ENCODE measurements around the gene FAM174C. TPM values are rescaled to one million over a fixed set of nuclear protein-coding genes. Genes with fewer than 3 reads are reported as not detected.

FAM174C gene
- total RNA-seq, 1 donor from 2014 or later: 57.6 TPM

DNA sequence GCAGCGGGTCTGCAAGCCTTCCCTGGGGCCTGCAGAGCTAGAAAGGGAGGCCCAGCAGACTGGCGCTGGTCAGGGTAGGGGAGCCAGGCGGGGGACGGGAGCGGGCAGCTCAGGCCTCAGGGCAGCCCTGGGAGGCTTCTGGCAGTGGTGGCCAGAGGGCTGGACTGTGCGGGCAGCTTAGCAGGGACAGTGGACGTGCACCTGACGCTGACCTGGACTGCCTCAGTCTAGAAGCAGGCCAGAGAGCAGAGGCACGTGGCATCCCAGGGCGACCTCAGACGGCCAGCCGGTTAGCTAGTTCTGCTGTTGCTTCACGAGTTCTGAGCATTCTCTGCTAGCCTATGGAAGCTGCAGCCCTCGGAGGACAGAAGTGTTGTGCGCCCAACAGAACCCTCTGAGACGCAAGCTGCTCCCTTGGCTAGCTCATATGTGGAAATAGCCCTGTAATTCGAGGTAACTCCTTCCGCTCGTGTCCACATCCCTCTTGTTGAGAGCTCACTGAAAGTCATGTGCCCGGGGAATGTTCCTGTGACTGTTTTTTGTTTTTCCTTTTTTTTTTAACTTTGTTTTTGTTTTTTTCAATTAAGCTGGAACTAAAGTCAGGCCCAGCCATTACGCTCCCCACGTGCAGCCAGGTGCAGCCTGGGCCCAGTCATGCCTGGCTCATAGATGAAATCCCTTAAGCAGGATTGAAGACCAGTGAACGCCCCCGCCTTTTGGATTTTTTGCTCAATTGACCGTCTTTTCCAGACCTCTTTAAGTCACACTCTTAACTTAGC, 1.9 kb upstream of the FAM174C start:
- DNase-seq (ENCODE audit: low spot score): no peak

DNA sequence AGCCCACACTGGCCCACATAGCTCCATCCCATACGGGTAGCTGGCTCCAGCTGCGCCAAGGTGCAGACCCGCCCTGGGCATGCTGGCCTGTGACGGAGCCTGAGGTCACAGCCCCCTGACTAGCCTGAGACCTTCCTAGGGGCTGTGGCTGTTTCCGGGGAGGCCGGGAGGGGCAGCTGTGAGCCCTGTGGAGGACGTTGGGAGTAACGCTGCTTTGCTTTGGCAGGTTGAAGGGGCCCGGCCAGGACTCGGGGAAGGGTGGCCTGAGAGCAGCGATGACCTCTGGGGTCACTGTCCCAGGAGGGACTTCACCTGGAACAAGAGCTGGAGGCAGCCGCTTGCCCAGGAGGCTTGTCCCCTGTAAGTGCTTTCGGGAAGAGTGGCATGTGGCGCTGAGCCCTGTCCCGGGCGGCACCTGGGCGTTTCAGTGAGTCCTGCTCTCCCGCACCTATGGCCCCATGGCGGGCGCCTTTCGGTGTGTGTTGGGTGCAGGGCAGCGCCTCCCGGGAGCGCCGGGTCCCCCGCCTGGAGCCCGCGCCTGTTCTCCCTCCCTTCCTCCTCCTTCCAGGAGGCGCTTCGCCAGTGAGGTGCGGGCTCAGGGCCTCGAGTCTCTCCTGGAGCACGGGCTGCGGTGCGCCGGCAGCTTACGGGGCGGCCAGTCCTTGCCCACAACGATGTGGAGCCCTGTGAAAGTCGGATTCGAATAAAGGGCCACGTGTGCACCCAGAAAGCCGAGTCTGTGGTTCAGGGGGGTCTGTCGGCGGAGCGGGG, 1.1 kb upstream of the FAM174C start:
- no peak for DNase-seq (ENCODE audit: low spot score)

DNA sequence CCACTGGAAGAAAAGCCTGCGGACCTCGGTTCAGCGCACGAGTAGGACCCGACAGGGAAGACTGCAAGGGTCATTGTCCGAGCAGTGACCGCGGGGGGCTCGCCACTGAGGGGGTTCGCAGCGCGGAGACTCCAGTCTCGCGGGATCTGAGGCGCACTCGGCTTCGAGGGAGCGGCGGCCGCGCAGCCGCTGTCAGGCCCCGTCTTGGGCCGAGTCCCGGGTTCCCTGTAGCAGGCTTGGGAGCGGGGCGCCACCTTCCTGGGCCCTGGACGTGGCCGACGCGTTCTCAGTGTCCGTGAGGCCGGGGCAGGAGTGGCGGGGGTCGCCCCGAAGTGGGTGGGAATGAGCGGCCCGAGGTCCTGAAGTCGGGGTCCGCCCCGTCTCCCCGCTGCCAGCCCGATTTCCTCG, 474 bp upstream of the FAM174C start:
- no peak for DNase-seq (ENCODE audit: low spot score)

DNA sequence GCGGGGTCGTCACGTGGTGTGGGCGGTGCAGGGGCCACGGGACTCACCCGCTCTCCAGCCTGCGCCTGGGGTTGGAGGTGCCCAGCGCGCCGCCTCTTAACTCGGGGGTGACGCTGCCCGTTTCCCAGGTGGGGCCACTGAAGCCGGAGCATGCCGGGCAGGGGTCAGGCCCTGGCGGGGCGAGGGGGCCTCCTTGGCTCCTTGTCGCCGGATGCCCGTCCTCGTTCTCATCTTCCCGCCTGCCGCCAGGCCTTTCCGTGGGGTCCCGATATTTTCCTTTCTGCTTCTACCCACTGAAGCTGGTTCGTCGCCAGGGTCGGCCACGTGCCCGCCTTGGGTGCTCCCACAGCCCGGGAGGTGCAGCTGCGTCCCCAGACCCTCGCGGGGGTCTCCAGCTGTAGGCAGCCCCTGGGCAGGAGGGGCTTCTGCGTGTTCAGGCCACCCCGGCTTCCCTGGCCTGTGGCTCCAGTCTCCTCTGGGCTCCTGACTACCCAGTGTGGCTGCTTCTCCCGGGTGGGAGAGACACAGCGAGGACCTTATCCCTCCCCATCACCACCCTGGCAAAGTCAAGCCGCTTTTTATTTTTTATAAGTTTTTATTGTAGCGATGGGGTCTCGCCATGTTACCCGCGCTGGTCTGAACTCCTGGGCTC, 772 bp downstream of the FAM174C start:
- no peak for DNase-seq (ENCODE audit: low spot score)

DNA sequence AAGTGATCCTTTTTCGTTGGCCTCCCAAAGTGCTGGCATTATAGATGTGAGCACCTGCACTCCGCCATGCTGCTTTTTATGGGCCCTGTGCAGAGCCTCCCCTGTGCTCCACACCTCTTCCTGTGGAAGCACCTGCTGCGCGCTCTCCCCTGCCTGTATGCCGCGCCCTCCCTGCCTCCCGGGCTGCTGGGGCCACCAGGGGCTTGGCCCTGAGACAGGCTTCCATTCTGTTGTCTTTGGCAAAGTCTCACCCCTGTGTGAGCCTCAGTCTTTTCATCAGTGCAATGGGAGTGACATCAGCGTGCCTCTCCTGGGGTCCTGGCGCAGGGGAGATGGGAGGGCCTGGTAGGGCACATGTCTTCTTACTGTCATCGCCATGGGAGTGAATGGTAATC, 1.3 kb downstream of the FAM174C start:
- DNase-seq (ENCODE audit: low spot score): no peak

DNA sequence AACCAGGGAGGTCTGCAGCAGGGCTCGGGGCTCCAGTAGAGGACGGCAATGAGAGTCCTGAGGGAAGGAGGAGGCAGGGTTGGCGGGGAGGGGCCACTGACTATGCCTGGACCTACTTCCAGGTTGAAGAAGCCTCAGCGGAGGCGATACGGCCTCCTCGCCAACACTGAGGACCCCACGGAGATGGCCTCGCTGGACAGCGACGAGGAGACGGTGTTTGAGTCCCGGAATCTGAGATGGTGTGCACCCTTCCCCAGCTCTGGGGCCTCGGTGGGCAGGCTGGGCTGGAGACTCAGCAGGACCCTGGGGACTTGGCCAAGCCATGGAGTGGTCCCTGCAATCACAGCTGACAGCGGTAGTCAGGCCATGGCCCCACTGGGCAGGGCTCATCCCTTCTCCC, 1.7 kb downstream of the FAM174C start:
- no peak for DNase-seq (ENCODE audit: low spot score)

DNA sequence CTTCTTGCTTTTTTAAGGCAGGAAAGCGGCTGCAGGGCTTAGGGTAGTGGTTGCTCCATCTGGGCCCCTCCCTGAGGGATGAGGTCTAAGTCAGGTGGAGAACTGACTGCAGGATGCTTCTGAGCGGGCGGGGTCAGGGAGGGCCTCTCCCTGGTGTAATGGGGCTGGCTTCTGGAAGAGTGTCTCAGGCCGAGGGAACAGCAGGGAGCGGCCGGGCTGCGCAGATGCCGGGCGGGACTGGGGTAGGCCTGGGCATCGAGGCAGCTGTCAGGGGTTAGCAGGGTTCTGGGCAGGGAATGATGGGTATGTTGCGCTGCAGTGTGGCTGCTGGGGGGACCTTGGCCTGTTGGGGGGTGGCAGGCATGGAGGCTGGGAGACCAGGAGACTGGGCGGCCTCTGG, 2.7 kb downstream of the FAM174C start:
- DNase-seq (ENCODE audit: low spot score): no peak

DNA sequence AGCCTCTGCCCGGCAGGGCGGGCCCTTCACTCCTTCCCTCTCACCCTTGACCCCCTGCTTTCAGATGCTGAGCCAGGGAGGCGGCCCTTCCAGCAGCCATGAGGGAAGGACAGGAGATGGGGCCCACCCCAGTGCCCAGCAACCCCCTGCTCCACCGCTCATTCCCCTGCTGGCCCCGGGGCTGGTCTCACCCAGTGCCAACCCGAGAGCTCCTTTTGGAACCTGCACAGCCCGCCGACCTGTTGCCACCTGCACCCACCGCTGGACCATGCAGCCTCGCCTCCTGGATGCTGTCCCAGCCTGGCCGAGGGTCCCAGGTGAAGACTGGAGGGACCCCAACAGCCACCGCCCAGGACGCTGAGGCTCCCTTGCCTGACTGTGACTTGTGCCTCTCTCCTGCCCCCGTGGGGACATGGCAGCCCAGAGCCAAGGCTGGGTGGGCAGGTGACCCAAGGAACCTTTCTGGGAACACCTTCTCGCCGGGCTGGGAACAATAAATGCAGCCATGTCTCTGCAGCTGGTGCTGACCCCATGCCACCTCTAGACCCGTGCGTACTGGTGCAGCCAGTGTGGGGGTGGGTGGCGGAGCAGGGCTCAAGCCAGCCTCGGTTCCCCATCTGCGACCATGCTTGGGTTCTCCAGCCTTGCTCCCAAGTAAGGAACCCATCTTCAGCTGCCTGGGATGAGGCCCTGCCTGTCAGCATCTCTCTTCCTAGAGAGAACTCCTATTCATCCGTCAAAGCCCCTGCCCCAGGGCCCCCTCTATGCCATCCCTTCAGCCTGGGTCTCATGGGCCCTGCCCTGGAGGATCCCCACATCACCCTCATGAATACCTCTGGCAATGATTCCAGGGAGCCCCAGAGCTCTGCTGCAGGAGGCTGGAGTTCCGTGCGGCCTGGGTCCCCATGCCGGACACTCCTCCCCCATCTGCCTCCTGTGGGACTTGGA, 3.7 kb downstream of the FAM174C start:
- DNase-seq (ENCODE audit: low spot score): no peak

DNA sequence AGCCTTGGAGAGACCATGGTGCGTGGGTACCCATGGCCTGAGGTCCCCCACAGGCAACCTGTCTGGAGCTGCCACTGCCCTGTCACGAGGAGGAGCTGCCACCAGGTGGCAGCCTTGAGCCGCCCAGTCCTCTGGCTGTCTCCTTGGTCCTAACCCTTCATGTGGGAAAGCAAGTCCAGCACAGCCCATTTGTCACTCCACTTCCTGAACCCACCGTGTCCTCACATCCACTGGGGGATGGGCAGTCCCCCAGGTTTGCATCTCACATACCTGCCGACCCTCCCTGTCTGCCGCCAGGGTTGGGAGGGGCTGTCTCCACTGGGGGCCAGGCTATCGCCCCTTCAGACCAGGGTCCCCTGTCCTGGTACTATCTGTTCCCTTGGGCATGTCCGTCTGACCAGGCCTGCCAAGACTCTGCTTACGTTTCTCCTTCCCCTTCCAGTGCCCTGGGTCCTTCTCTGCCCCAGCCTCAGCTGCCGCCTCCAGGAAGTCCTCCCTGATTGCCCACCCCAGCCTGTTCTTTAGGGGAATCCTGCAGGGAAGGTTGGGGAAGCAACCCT, 4.5 kb downstream of the FAM174C start:
- DNase-seq (ENCODE audit: low spot score): peak; percentile 86

DNA sequence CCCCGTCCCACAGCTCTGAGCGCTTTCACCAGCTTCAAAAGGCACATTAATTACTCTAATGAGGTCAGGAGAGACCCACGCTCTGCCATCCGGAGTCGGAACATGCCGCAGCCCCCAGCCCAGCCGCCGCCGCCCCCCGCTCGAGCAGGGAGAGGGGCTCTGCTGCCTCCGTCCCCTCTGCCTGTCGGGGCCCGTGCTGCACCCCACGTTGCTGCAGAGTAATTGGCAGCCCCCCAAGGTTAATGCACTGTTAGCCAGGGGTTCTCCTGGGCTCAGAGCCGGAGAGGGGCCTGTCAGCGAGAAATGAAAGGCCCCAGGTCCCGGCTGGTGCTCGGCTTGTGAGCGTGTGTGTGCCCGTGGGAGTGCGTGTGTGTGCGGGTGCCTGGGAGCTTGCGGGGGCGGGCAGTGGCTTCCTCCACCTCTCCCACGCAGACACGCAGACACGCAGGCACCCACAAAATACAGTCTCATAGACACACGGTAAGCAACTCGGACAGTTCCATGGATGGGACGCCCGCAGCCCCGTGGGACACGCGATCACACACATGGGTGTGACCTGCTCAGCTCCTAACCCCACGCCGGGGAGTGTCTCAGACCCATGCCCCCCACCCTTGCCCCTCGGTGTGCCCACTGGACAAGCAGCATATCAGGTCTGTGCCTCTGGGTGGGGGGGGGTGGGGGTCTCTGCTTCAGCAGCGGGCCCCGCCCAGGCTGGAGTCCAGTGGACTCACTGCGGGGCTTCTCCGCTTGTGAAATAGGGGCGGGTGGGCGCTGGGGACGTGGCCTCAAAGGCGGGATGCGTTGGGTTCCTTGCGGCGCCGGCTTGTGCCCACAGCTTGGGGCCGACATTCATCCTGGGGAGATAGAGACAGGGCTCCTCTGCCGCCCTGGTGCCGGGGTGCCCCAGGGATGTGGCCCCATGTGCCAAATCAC, 5.6 kb downstream of the FAM174C start:
- no peak for DNase-seq (ENCODE audit: low spot score)

DNA sequence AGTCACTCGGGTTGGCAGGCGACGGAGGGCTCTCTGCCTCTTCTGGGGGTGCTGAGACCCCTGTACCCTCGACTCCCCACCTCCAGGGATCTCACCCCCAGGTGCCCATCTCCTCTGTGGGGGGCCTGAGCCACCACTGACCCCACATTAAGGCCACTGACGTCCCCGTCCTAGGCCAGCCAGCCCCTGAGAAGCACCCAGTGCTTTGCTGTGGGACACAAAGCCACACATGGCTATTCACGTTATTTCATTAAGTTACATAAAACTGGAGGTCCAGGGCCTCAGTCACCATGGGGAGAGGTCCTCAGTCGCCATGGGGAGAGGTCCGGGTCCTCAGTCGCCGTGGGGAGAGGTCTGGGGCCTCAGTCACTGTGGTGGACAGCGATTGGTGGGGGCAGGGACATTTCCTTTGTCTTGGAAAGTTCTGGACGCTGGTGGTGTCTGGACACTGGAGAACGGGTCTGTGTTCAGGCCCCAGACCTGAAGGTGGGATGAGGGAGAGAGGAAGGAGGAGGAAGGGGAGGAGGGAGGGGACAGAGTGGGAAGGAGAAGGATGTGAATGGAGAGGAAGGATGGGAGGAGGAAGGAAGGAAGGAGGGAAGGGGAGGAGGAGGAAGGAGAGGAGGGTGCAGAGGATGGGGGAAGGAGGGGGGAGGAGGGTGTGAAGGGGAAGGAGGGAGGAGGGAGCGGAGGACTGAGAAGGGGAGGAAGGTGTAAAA, 6.4 kb downstream of the FAM174C start:
- no peak for DNase-seq (ENCODE audit: low spot score)

DNA sequence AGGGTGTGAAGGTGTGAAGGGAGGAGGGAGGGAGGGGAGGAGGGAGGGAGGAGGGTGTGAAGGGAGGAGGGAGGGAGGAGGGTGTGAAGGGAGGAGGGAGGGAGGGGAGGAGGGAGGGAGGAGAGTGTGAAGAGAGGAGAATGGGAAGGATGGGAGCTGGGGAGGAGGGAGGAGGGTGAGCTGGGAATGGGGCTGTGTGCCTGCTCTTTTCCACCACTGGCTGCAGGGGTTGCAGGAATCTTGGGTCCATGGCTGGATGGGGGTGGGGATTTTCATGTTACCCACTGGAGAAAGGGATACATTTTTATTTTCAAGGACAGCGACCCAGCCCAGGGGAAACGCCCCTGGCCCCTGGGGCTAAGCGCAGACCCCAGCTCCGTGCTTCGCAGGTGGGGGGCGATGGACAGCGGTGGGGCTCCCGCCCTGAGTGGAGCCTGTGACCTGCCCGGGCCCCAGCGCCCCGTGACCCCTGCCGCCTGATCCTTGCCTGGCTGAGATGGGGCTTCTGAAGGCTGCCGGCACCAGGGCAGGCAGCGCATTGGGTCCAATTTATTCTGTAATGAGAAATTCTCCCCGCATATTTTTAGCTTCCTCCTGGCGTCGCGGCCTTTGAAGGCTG, 7.4 kb downstream of the FAM174C start:
- DNase-seq (ENCODE audit: low spot score): no peak

DNA sequence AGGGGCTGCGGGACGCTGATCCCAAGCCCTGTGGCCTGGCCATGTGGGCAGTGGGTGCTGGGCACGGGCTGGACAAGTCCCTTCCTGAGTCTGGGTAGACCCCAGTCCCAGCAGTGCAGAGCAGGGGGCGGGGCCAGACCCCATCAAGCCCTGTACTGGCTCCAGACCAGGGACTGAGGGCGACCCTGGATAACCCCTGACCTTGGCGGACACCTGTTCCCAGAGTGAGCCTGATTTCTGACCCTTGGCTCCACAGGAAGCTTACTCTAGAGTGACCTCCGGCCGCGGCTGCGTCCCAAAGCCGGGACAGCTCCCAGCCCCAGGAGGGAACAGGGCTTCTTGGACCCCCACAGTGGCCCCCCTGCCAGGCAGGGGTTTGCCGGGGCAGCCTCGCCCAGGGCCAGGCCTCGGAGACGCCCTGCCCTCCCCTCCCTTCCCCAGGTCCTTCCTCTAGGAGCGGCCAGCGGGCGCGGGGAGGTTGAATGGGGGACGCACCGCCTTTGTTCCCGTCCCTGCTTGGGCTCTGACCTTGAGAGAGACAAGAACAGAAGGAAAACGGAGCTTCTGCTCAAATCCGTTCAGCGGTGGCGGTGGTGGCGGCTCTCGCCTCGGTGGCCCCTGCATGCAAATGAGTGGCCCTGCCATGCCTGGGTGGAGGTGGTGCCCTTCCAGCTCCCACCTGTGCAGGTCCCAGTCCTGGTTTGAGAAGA, 8.0 kb downstream of the FAM174C start:
- no peak for DNase-seq (ENCODE audit: low spot score)

DNA sequence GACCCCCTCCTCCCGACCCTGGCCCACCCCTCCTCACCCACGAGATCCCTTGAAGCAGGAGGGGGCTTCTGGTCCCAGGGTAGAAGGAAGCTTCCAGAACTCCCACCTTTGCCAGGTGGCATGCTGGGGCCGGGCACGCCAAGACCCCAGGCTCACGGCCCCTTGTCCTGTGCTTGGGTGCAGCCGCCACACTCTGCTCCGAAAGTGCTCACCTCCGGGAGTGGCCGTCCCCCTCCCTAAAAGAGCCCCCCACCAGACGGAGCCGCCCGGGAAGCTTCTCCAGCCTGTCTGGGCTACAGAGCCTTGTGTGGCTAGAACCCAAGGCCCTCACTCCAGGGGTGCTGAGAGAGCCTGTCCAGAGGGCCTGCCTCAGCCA, 8.6 kb downstream of the FAM174C start:
- DNase-seq (ENCODE audit: low spot score): no peak

DNA sequence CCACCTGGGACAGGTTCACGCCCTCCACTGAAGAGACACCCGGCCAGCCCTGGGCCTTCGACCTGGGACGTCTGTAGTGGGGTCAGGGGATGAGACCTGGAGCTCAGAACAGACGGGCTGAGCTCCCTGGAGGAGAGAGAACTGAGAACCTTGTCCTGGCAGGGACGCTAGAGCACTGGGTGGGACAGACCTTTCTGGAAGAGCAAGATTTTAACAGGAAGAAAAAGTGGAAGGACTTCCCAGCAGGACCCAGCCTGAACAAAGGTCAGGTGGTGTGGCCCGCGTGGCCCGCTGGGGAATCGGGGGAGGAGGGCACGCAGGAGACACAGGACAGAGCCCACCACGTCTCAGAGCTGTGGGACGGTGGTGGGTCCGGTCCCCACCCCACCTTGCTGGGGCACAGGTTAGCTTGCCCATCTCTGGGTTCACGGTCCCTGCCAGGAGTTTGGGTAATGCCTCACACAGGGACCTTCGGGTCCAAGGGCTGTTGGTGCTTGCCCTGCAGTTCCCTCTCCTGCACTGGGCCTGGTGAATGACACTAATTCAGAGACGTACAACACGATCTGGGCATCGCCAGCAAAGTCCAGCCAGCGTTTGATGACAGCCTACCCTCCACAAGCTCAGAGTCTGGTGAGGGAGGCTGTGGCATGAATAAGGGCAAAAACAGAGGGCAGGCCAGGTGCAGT, 9.1 kb downstream of the FAM174C start:
- no peak for DNase-seq (ENCODE audit: low spot score)

DNA sequence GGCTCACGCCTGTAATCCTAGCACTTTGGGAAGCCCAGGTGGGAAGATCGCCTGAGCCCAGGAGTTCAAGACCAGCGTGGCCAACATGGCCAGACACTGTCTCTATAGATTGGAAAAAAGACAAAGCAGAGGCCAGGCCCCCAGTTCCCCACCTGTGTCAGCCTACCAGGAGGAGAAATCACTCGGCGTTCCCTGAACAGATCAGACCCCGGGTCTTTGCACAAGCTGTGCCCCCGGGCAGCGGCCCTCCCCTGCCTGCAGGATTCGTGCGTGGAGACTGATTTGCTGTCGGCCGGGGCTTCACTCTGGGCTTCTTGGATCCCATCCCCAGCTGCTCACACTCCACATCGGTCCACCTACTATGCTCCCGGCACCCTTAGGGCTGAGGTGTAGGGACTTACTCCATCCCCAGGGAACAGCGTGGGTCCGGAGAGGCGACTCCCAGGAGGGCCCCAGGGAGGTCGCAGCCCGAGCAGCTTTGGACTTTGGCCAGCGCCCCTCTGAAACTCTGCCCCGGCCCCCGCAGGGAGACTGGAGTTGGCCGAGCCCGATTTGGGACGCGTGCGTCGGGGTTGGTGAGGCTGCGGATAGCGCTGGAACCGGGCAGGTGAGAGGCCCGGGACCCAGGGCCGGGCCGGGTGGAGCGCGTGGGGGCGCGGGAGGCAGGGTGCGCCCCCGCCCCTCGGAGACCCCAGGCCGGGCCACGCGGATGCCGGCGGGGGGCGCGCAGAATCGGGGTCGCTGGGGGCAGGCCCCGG, 9.8 kb downstream of the FAM174C start:
- DNase-seq (ENCODE audit: low spot score): no peak

DNA sequence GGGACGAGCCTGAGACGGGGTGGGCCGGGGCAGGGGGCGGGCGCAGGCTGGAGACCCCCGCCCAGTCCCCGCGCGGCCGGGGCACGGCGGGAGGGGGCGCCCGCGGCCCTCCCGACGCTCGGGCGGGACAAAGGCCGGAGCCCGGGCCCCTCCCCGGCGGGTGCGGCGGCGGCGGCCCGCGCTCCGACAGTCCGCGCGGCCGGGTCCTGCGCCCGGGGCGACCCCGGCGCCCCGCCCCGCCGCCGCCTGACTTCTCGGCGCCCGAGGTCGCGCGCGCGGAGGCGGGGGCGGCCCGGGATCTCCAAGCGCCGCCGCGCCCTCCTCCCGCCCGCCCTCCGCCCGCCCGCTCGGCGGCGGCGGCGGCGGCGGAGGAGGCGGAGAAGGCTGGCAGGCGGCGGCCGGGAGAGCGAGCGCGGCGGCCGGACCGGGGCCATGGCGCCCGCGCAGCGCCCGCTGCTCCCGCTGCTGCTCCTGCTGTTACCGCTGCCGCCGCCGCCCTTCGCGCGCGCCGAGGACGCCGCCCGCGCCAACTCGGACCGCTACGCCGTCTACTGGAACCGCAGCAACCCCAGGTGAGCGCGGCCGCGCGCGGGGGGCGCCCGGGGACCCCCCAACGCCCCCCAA, 10.5 kb downstream of the FAM174C start, which contains the start of gene EFNA2:
EFNA2 (plus strand) TSS at position 137 of the 624 bp plus-strand sequence; CDS start at position 433, 296 bp downstream.
- DNase-seq (ENCODE audit: low spot score): no peak

Measured in mucosa of gallbladder (tissue), 1 donor.